ENCODE measurements around the gene GOLGA3. TPM values are rescaled to one million over a fixed set of nuclear protein-coding genes. Genes with fewer than 3 reads are reported as not detected.

Gene GOLGA3
- total and polyA plus RNA-seq, 2 experiments from 2014 or later = 10.3 to 57.8 TPM

- no peak overlapping the region for H3K4me3 Mint-ChIP-seq
- H3K79me2 ChIP-seq (replicated peaks; ENCODE audit: insufficient read depth) = peaks cover 34% of the 10 kb centered on the region
- DNase-seq (ENCODE audit: low spot score) = no peak
- peaks cover 9% of the 10 kb centered on the region for H3K27me3 Mint-ChIP-seq (ENCODE audit: insufficient read depth, low read depth, poor library complexity)
- no peaks in the 10 kb centered on the region for H3K27me3 ChIP-seq (ENCODE audit: insufficient read depth)
- H4K20me1 ChIP-seq (replicated peaks; ENCODE audit: insufficient read depth) = peaks cover 22% of the 10 kb centered on the region
- no peak overlapping the region for H3K27ac ChIP-seq (ENCODE audit: low read depth)
- H3K9me3 Mint-ChIP-seq = no peaks in the 10 kb centered on the region
- no peak overlapping the region for H3K27ac Mint-ChIP-seq
- no peak overlapping the region for H2AFZ ChIP-seq
- no peaks in the 10 kb centered on the region for H3F3A ChIP-seq (replicated peaks; ENCODE audit: low read depth)
- H3K9me2 ChIP-seq (ENCODE audit: insufficient read depth) = no peaks in the 10 kb centered on the region
- H3K36me3 Mint-ChIP-seq (ENCODE audit: low read depth) = peaks cover 91% of the 10 kb centered on the region
- TF ChIP-seq JUNB (IDR thresholded peaks at IDR 0.05; ENCODE audit: unreplicated experiment) (no peak), ZNF462 (CRISPR knock-in tag; IDR thresholded peaks at IDR 0.05) (no peak), EZH2phosphoT487 (IDR thresholded peaks at IDR 0.05; ENCODE audit: unreplicated experiment) (peak; percentile 28)
- H3K4me3 ChIP-seq = no peak overlapping the region
- H3K36me3 ChIP-seq (ENCODE audit: insufficient read depth) = peaks cover 48% of the 10 kb centered on the region
- H3K4me1 Mint-ChIP-seq = no peaks in the 10 kb centered on the region
- no peak overlapping the region for H3K4me2 ChIP-seq
- no peaks in the 10 kb centered on the region for H3K4me1 ChIP-seq (ENCODE audit: insufficient read depth)
- ATAC-seq = no peak
Observed at GRCh38 chr12:132747896-132748295, 80.8 kb downstream of the GOLGA3 start.

GRCh38 chr12:132747395-132747794 is 81.3 kb downstream of the GOLGA3 start:
- H4K20me1 ChIP-seq (replicated peaks; ENCODE audit: insufficient read depth) = peaks cover 21% of the 10 kb centered on the region

More at GRCh38 chr12:132747395-132747794, 81.3 kb downstream of the GOLGA3 start:
- DNase-seq (ENCODE audit: low spot score) (no peak), ATAC-seq (no peak)
- Mint-ChIP-seq H3K9me3 (no peaks in the 10 kb centered on the region), H3K36me3 (ENCODE audit: low read depth) (peaks cover 91% of the 10 kb centered on the region), H3K4me3 (no peak overlapping the region), H3K4me1 (no peaks in the 10 kb centered on the region), H3K27me3 (ENCODE audit: insufficient read depth, low read depth, poor library complexity) (peaks cover 9% of the 10 kb centered on the region), H3K27ac (no peak overlapping the region)
- Histone ChIP-seq H3K27me3 (ENCODE audit: insufficient read depth) (no peaks in the 10 kb centered on the region), H3F3A (replicated peaks; ENCODE audit: low read depth) (no peaks in the 10 kb centered on the region), H3K4me1 (ENCODE audit: insufficient read depth) (no peaks in the 10 kb centered on the region), H2AFZ (no peak overlapping the region), H3K4me3 (no peak overlapping the region), H3K79me2 (replicated peaks; ENCODE audit: insufficient read depth) (peaks cover 31% of the 10 kb centered on the region), H3K4me2 (no peak overlapping the region), H3K36me3 (ENCODE audit: insufficient read depth) (peaks cover 46% of the 10 kb centered on the region), H3K27ac (ENCODE audit: low read depth) (no peak overlapping the region), H3K9me2 (ENCODE audit: insufficient read depth) (no peaks in the 10 kb centered on the region)
- TF ChIP-seq, protein P1, sequence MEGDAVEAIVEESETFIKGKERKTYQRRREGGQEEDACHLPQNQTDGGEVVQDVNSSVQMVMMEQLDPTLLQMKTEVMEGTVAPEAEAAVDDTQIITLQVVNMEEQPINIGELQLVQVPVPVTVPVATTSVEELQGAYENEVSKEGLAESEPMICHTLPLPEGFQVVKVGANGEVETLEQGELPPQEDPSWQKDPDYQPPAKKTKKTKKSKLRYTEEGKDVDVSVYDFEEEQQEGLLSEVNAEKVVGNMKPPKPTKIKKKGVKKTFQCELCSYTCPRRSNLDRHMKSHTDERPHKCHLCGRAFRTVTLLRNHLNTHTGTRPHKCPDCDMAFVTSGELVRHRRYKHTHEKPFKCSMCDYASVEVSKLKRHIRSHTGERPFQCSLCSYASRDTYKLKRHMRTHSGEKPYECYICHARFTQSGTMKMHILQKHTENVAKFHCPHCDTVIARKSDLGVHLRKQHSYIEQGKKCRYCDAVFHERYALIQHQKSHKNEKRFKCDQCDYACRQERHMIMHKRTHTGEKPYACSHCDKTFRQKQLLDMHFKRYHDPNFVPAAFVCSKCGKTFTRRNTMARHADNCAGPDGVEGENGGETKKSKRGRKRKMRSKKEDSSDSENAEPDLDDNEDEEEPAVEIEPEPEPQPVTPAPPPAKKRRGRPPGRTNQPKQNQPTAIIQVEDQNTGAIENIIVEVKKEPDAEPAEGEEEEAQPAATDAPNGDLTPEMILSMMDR (conservative IDR thresholded peaks at IDR 0.05; ENCODE audit: low read depth in 2 of 2) = no peak
- TF ChIP-seq EZH2phosphoT487 (IDR thresholded peaks at IDR 0.05; ENCODE audit: unreplicated experiment) (no peak), ZNF114 (CRISPR knock-in tag; IDR thresholded peaks at IDR 0.05) (no peak), JUNB (IDR thresholded peaks at IDR 0.05; ENCODE audit: unreplicated experiment) (no peak), ZNF331 (CRISPR knock-in tag; IDR thresholded peaks at IDR 0.05; ENCODE audit: low read depth) (no peak), POLR2AphosphoS5 (IDR thresholded peaks at IDR 0.05; ENCODE audit: low read depth) (no peak), STAT1 (IDR thresholded peaks at IDR 0.05; ENCODE audit: unreplicated experiment) (no peak)

Measured in GM23338 (cell line).